HFF-Myc (cell line): Measurements from ENCODE around the gene WDFY4.

Experiments used
- DNase-seq: peaks from one replicate; pipeline ENCODE4 v3.0.0-alpha.2; 2011; ENCODE audit warnings: low read depth; ENCODE audit errors: extremely low read depth
- H3K4me3 ChIP-seq: replicated peaks from 2 replicates; pipeline ENCODE4 v1.5.1; 2011; ENCODE audit warnings: low read depth, mild to moderate bottlenecking, control low read depth, low read length
- CTCF ChIP-seq: IDR thresholded peaks from 2 replicates; pipeline ENCODE4 v1.5.1; 2012; ENCODE audit warnings: mild to moderate bottlenecking, low read depth, low read length, control low read depth; ENCODE audit errors: missing control alignments

The WDFY4 gene

DNA sequence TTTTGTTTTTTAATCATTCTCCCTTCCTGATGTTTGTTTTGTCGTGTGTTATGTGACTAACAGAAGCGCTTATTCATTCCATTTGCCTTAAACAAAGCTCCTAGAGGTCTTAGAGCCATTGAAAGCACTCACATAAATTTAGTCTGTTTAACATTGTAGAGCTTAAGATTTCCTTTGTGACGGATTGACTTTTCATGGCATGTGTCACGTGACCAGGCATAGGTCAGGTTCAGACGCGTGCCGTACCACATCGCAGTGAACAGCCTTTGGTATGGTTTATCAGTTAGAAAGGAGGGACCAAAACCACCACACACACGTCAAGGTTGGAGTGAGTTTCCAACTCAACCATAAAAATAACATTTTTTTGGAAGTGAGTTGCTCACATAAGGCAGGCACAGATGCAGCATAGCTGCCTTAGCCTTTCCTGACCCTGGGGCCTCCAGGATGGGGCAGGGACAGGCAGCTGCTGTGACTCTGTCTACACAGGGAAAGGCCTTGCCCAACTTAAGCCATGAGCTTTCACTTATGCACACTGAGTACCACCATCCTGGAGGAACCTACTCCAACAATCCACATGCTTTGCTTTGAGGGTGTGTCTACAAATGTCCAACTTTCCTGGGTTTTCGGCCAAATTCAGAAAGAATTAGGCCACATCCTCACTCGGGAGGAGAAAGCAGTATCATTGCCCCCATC lies 55.5 kb downstream of the WDFY4 start:
- TF ChIP-seq CTCF, result no peak
- no peak for DNase-seq
- no peak overlapping the region for H3K4me3 ChIP-seq

DNA sequence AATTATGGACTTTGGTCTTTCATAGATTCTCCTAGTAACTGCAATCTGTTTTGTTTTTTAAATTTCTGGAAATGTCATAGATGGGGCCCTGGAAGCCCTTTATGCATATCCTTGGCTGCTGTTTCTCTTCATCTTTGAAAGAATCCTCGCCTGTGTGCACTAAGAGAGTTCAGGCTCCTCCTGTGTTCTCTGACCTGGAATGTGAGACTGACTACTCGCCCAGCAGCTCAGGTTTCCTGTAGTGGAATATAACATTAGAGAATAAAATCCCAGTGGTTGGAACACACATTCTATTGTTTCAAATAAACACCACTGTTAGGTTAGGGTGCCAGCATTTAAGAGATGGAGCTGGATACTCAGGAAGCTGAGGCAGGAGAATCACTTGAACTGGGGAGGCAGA lies 56.3 kb downstream of the WDFY4 start:
- no peak for TF ChIP-seq CTCF
- H3K4me3 ChIP-seq, result no peak overlapping the region
- no peak for DNase-seq

DNA sequence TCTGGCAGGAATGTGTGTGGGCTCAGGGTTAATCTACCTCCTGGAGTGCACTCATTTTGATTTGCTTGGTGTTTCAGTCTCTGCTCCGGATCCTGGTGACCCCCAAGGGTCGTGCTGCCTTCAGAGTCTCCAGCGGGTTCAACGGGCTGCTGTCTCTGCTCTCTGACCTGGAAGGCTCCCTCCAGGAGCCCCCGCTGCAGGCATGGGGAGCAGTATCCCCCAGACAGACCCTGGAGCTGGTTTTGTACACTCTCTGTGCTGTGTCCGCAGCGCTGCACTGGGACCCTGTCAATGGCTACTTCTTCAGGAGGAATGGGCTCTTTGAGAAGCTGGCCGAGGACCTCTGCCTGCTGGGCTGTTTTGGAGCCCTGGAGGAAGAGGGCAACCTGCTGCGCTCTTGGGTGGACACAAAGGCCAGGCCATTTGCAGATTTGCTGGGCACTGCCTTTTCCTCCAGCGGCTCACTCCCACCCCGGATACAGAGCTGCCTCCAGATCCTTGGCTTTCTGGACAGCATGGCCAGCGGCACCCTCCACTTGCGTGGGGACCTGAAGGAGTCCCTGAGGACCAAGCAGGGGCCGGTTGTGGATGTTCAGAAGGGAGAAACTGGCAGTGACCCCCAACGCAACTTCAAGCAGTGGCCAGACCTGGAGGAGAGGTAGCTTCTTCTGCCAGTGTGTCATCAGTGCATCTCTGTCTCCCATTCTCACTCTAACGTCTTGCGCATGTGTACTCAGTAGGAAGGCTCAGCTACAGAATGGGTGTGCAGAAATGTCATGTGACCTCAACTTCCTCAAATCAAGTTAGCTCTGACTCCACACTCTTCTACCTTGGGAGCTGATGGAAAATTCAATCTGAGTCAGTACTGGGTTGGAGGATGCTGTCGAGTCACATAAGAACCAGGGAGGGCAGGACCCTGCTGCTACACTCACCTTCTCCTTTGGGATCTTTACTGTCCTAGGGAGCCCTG lies 58.5 kb downstream of the WDFY4 start:
- no peak for TF ChIP-seq CTCF
- DNase-seq, result no peak
- H3K4me3 ChIP-seq, result no peak overlapping the region

DNA sequence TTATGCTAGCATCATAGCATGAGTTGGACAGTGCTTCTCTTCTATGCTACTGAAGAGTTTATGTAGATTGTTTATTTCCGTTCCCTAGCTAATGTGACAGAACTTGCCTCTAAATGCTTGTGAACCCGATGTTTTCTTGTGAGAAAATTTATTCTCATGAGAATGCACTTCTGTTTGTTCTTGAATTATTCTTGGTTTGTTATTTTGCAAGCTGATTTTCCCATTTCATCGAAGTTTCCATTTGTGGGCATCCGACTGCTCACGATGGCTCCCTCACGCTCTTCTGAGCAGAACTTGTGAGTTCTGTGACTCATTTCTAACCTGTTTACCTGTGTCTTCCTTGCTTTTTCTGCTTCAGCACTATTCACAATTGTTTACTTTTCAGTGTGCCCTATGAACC lies 59.9 kb downstream of the WDFY4 start:
- TF ChIP-seq CTCF, result no peak
- H3K4me3 ChIP-seq, result no peak overlapping the region
- no peak for DNase-seq

DNA sequence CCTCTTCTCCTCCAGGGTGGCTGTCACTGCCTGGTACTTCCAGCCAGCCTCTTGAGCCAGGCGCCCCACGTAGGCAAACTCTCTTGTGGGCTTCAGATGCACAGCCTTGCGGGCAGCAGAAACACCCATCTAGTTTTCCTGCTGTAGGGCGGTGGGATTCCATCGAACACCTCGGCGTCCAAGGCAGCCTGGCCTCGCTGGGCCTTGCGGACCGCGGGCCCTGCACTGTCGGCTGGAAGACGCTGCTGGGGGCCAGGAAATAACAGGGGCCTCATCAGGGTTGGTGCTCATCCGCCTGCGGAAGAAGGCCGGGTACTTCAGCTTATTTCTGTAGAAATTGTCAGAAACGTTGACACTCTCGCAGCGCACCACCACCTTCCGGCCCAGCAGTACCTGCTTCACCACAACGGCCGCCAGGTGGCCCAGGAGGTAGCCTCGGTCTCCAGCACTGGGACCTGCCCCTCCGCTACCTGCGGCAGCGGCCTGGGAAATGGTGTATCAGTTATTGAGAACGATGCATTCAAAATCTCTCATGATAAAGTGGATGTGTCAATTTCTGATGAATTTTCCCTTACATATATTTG lies 61.1 kb downstream of the WDFY4 start:
- H3K4me3 ChIP-seq, result no peak overlapping the region
- TF ChIP-seq CTCF, result peak; percentile 19
- no peak for DNase-seq

- no peak overlapping the region for H3K4me3 ChIP-seq
- TF ChIP-seq CTCF, result no peak
- DNase-seq, result no peak
Observed at GRCh38 chr10:48748573-48748972, 63.9 kb downstream of the WDFY4 start.
